AG20443 (cell line): ENCODE data around the gene PLOD1.
"Not testable (repeated sequence)": the region's sequence is repeated elsewhere in the genome, so short reads cannot be mapped to it uniquely, and the experiment has no call there.

ENCODE experiments used
- DNase-seq: peaks from one replicate; pipeline ENCODE4 v3.0.0; 2012; ENCODE audit warnings: low spot score, mixed read lengths

PLOD1 gene

DNA sequence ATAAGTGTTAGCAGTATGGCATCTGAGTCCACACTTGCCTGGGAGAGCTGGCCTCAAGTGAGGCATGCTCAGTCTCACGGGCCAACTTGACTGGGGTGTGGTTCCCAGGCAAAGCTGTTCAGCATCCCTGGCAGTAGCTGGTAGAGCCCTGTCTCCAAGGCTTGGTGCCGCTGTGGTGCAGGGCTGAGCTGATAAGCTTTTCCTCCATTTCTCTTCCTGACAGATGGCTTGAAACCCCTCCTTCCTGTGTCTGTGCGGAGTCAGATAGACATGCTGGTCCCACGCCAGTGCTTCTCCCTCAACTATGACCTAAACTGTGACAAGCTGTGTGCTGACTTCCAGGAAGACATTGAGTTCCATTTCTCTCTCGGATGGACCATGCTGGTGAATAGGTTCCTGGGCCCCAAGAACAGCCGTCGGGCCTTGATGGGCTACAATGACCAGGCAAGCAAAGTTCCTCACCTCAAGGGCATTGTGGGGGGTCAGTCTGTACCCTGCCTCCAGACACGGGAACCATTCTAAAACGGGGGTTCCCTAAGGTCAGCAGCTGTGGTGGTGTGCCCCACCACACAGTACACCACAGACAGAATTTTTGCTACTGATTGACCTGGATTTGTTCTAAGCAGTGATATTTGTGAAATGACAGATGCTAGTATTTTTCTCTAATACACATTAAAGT is 71.1 kb downstream of the PLOD1 start:
- DNase-seq = no peak

- no peak for DNase-seq
Observed at GRCh38 chr1:12006167-12006921, 71.8 kb downstream of the PLOD1 start.

DNA sequence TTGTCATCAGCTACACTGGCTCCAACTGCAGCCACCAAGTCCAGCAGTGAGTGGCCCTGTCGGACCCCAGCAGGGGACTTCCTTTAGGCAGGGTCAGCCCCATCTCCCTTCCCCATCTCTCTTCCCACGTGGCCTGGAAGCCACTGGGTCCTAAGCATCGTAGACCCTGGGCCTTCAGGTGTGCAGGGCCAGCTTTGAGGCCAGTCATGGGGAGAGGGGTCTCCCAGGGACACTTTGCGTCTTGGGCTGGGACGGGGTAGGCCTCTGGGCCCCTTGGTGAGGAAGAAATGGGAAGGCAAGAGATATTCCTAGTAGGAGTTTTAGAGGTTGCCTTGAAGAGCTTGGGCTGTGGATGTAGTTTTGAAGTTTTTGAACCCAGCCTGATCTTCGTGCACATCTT is 72.7 kb downstream of the PLOD1 start:
- no peak for DNase-seq

GRCh38 chr1:12008355-12008754 is 73.8 kb downstream of the PLOD1 start:
- not testable (repeated sequence) for DNase-seq

DNA sequence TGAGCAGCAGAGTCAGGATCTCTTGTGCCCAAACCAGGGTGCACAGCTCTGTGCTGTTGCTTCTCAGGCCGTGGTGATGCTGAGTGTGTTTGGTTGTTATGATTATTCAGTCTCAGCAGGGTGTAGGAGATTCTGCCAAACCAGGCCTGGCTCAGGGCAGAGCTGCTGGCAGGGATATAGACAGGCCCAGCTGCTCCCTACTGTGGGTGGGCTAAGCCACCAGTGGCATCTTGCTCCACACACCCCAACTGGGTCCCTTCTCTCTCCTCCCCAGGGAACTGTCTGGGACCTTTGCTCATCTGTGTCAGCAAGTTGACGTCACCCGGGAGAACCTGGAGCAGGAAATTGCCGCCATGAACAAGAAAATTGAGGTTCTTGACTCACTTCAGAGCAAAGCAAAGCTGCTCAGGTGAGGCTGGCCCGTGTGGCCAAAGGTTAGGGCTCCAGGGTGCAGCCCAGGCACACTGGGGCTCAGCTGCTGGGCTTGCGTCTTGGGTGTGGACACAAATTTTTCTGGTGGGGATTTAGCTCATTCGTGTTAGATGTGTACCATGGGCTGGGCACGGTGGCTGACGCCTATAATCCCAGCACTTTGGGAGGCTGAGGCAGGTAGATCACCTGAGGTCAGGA is 74.9 kb downstream of the PLOD1 start:
- DNase-seq = no peak

DNA sequence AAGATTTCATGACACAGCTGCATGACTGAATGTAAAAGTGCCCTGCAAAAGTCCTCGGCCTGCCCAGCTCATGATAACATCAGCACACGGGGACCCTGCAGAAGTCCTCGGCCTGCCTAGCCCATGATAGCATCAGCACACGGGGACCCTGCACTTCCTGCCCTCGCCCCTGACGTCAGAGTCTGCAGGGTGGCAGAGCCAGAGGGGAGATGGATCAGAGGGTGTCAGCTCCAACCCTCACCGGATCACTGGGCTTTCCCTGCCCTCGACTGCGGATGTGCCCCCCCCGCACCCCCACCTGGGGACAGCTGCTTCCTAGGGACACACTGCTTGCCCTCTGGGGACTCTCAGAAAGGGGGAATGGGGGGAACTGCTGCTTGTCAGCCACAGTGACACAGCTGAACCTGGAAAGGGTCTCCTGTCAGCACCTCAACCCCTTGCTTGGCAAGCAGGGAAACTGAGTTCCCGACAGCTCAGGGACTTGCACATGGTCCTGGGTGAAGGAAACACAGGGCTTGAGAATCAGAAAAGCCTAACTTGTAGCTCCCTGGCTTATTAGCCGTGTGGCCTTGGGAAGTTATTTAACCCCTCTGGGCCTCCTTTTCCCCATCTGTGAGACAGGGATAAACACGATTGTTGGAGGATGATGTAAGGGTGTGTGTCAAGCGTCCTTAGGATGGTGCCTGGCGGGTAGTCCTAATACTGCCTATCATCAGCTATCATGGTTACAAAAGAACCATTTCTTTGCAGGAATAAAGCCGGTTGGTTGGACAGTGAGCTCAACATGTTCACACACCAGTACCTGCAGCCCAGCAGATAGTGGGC is 76.4 kb downstream of the PLOD1 start:
- no peak for DNase-seq

DNA sequence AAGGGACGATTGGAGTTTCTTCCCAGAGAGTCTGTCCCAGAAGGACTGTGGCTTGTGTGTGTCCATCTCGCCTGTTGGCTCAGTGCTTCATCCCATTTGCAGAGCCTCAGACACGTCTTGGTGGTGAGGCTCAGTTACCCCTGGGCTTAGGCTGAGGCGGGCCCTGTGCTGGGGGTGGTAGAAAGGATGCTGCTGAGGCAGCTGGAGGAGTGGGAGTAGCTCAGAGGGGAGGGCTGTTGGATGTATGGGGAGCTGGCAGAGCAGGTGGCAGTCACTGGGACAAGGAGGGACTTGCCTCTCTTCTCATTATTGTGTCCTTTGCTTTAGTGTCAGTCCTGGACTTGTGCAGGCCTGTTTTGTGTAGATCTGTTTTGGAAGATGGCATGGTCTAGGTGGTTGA is 77.5 kb downstream of the PLOD1 start:
- no peak for DNase-seq

DNA sequence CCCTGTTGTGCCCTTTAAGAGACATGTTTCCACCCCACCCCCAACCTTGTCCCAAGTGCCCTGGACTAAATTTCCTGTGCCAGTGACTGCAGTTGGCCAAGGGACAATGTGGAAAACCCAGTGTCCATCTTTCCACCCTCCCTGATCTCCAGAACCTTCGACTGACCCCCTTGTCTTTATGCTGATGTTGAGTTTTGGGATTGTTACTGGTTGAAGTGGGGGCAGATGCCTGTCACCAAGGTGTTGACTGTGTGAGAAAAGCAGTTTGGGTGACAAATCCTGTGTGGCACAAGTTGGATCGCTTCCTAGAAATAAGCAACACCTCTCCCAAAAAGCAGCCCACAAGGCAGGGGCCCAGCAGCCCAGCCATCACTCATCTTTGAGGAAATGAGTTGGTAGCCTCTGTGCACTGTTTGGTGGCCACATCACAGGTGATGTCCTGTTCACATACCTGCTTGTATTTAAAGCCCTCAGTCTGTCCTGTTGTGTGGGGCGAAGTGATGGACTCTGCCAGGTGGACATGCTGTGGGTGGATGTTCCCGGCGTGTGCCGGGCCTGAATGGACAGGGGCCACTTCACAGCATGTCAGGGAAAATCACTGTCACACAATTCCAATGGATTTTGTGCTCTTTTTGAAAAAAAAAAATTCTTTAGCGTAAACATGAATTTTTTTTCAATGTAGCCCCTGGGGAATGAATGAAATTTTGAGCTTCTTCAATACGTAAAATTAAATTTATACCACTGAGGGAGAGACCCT is 78.2 kb downstream of the PLOD1 start:
- no peak for DNase-seq

- peak; percentile 61 for DNase-seq
Observed at GRCh38 chr1:12014141-12014991, 79.8 kb downstream of the PLOD1 start.

- DNase-seq = no peak
Observed at GRCh38 chr1:12015001-12015491, 80.5 kb downstream of the PLOD1 start.

DNA sequence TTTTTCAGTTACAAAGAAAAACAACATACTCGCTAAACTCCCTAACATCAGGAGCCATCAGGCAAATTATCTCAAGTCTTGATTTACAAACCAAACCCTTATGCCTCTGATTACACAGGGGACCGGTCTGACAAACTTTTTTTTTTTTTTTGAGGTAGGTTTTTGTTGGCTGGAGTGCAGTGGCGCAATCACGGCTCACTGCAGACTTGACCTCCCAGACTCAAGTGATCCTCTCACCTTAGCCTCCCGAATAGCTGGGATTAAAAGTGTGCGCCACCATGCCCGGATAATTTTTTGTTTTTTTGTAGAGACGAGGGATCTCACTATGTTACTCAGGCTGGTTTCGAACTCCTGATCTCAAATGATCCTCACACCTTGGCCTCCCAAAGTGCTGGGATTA is 81.0 kb downstream of the PLOD1 start:
- no peak for DNase-seq

GRCh38 chr1:12016182-12016581 is 81.7 kb downstream of the PLOD1 start:
- no peak for DNase-seq

GRCh38 chr1:12019858-12020509 is 85.5 kb downstream of the PLOD1 start:
- DNase-seq = no peak

DNA sequence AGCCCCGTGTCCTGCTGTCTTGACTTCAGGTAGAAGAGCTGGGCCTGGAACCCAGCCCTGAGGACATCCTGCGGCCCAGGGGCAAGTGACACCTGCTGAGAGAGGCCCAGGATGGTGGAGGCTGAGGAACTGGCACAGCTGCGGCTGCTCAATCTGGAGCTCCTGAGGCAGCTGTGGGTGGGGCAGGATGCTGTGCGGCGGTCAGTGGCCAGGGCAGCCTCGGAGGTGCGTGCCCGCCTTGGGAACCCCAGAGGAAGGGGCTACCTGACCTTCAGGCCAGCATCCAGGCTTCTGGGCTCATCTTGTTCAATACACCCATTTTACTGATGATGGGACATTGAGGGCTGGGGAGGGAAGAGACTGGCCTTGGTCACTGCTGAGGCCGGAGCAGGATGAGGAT is 87.1 kb downstream of the PLOD1 start:
- no peak for DNase-seq

GRCh38 chr1:12022036-12022435 is 87.5 kb downstream of the PLOD1 start:
- no peak for DNase-seq
